DMS153 treated with DMSO at 0.1 percent for 48 hours (cell line): Measurements from ENCODE around the gene GALNT9.

ENCODE experiments used
- DNase-seq: peaks from one replicate; lab custom pipeline; 2025; ENCODE audit not compliant: unreplicated experiment; lab: John Stamatoyannopoulos, UW

The GALNT9 gene

GRCh38 chr12:132327336-132328171 is 1.8 kb downstream of the GALNT9 start:
- DNase-seq: peak; percentile 34

GRCh38 chr12:132326646-132327045 is 2.7 kb downstream of the GALNT9 start:
- DNase-seq: no peak

DNA sequence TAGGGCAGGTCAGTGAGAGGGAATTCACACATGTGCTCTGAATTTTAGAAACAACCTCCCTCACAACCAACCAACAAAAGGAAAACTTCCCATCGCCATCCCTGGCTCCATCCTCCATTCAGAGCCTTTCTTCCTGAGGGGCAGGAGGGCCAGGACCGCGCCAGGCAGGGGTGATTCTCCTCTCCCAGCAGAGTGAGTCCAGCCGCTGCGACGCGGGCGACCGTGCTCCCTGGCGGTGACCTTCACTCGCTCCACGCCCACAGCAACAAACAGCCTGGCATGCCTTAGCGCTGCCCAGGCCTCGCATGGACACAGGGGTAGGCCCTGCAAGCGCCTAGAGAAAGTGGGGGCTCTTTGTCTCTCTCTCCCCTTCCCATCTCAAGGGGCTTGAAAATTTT is 3.7 kb downstream of the GALNT9 start:
- DNase-seq: no peak

GRCh38 chr12:132324841-132325732 is 4.3 kb downstream of the GALNT9 start:
- DNase-seq: no peak

DNA sequence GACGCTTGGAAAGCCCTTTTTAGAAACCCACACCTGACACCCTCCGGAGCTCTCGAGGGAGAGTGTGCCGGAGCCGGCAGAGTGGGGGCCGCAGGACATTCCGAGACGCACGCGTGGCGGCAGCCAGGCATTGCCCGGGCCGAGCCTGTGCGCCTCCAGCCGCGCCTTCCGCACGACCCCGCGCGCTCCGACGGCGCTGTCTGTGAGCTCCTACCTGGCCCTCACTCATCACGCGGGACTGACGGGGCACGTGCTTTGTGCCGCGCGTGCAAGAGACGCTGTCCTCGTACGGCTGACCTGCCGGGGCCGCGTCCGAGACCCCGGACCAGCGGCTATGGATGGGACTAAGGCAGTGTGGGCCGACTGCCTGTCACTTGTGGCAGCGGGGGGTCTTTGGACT is 5.2 kb downstream of the GALNT9 start:
- DNase-seq: no peak

DNA sequence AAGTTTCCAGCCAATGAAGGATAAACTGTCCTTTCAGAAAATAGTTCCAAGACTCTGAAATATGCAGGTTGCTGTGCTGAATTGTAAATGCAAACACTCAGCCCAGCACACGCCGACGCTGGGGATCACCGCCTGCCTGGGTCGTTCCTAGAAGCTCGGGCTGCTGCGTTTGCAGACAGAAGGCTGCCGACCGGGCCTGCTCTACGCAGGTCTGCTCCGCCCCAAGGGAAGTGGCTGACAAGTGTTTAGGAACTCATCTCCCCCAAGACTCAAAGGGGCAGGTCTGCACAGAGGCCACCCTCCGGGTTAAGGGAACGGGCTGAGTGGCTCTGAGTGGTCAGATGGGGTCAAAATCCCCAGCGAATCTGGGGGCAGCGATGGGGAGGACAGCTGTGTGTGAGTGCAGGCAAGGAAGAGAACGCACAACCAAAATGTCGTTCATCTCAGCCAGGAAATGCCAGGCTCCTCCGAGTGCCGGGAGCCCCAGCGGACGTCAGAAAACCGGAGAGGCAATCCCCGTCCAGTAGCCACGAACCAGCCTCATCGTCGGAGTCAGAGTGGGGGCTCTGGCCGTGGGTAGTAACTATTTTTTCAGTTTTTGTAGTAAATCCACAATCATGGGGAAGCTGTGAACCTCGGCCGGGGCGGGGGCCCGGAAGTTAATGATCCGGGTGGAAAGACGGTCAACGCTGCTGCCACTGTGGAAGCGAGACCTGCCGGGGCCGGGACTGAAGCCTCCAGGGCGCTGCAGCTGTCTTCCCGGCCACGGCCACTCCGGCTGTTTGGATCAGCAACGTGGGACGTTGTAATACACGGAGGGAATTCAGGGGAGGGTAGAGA is 6.0 kb downstream of the GALNT9 start:
- DNase-seq: no peak

DNA sequence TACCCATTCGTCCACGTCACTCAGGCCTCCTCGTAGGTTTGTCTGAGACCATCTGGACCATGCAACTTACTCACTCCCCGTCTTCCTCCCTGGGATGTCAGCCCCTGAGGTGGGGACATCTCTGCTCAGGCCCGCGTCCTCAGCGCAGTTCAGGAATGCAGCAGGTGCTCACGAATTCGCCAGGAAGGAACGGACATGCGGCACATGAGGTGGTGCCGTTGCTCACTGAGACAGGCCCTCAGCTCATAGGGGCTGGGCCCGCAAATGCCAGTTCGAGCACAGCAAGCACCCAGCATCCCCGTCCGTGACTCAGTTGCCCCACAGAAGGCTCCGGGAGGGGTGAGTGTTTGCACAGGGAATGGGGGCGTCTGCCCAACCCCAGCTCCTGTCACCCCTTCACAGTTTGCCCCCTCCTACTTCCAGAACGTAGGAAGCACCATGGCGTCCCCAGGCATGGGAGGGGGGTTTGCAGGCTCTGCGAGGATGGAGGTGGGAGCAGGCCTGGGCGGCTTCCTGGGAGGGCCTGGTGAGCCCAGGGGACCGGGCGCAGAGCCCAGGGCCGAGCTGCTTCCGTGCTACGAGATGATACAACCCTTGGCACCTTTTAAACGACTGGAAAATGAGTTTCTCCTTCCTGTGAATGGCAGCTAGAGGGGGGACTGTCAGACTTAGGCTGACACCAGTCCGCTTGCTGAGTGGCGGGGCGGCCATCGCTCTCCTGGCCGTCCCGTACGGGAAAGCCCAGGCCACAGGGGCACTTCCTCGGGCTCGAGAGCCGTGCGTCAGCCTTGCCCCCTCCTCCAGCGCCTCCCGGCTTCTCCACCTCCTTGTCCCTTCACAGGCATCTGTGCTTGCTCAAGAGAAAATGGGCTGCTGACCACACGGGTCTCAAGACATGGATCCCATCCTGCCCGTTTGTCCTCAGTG is 6.9 kb downstream of the GALNT9 start:
- DNase-seq: no peak

- DNase-seq: no peak
Measured at GRCh38 chr12:132321321-132322118, 7.9 kb downstream of the GALNT9 start.

- no peak for DNase-seq
Measured at GRCh38 chr12:132320767-132321211, 8.6 kb downstream of the GALNT9 start.

DNA sequence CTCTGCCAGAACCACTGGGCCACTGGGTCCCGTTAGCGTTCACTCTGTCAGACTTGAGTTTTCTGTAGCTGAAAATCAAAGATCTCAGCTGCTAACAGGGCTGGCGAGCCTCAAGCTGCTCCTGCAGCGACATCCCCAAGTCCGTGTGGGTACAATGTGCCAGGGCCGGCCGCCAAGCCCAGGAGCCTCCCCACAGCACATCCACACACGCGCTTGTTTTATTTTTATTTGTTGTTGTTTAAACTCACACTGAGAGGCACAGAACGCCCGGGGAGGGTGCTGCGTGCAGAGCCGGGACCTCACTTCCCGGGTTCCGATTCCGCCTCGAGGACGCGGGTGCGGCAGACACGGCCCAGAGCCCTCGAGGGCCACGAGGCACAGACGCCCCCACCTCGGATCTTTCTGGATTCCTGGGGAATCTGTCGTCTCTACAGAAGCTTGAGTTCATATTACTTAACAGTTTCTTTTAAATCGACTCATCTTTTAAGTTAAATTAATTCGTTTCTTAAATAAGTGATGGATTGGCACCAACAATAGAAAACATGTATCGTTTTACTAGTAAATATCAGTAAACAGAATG is 9.3 kb downstream of the GALNT9 start:
- no peak for DNase-seq

- DNase-seq: no peak
Measured at GRCh38 chr12:132319359-132319950, 9.9 kb downstream of the GALNT9 start.

DNA sequence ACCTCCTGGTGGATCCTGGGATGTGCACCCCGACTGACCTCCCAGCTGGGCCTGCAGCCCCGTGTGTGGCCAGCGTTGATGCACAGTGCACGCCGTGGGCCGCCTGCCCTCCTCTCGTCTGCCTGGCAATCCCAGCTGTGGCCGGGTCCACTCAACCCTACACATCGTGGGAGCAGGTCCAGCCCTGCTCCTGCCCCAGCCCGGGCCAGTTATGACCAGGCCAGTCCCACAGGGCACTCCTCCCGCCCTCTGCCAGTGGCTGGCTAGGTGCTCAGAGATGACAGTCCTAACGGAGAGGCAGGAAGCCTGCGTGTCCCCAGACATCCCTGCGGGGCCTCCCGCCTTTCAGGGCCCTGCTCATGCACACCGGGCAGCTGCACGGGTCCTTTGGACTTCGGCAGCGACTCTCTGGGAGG is 10.8 kb downstream of the GALNT9 start:
- DNase-seq: no peak

GRCh38 chr12:132318135-132318534 is 11.3 kb downstream of the GALNT9 start:
- no peak for DNase-seq

GRCh38 chr12:132317233-132317938 is 12.0 kb downstream of the GALNT9 start:
- DNase-seq: no peak

DNA sequence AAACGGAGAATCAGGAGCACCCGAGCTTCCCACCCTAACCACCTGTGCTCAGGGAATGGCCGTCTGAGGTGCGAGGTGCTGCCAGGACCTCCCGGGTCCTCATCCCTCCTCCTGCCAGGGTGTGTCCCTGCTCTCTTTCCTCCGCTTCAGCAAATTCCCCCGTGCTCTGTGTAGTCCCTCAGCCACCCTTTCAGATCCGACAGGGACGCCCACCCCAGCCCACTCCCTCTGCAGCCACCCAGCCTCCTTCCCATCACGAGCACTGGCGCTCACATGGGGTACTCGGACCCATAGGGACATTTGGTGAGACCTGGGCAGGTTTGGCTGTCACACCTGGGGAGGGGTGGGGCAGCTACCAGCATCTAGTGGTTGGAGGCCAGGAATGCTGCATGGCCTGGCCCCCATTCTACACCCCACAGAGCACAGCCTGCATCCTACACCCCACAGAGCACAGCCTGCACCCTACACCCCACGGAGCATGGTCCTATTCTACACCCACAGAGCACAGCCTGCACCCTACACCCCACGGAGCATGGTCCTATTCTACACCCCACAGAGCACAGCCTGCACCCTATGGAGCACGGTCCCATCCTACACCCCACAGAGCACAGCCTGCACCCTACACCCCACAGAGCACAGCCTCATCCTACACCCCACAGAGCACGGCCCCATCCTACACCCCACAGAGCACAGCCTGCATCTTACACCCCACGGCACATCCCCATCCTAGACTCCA is 12.7 kb downstream of the GALNT9 start:
- DNase-seq: no peak

DNA sequence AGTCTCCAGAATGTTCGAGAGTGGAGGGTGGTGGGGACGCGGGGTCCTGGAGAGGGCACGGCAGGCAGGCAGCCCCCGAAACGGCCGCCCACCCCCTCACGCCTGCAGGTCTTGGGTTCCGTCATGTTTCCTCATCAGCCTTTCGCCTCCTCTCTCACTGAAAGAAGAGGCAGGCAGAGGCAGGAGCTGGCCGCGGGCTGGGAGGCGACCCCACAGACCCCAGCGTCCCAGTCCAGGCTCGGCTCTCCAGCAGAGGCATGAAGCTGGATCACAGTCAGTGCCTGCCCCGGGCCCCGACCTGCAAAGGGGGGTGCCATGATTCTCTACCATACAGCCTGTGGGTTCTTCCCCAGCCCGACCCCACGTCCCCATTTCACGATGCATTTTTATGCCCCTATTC is 13.4 kb downstream of the GALNT9 start:
- DNase-seq: no peak

- no peak for DNase-seq
Measured at GRCh38 chr12:132315507-132315906, 13.9 kb downstream of the GALNT9 start.
